Right atrium auricular region (tissue), 2 donors: Measurements from ENCODE around the gene NPRL2. TPM values are rescaled to one million over a fixed set of nuclear protein-coding genes. Genes with fewer than 3 reads are reported as not detected.

Source experiments
- DNase-seq: peaks from one replicate; pipeline ENCODE4 v3.0.0-alpha.2; 2019; ENCODE audit warnings: low spot score
- H3K27ac ChIP-seq, 2 donors: fragments of 200-600 bp; sonication (generic); 1 replicate in 1 of 2; 2 replicates in 1 of 2; pipeline ENCODE4 v1.5.1; 2016 to 2019
- H3K27me3 ChIP-seq, 2 donors: fragments of 200-600 bp; sonication (generic); one replicate each; pipeline versions ENCODE4 v1.5.1 to v1.6.0; 2017 to 2019
- H3K36me3 ChIP-seq: fragments of 200-600 bp; sonication (generic); one replicate; pipeline ENCODE4 v1.5.1; 2016
- H3K4me1 ChIP-seq, 2 donors: fragments of 200-600 bp; sonication (generic); one replicate each; pipeline versions ENCODE4 v1.5.1 to v1.6.0; 2017 to 2019
- H3K4me3 ChIP-seq, 2 donors: fragments of 200-600 bp; sonication (generic); 1 replicate in 1 of 2; 2 replicates in 1 of 2; pipeline ENCODE4 v1.5.1; 2017 to 2019; ENCODE audit warnings: mild to moderate bottlenecking in 1 of 2, moderate library complexity in 1 of 2
- H3K9me3 ChIP-seq, 2 donors: fragments of 200-600 bp; sonication (generic); one replicate each; pipeline ENCODE4 v1.5.1; 2019
- CTCF ChIP-seq, 2 donors: fragments of 200-600 bp; sonication (generic); IDR thresholded peaks; one replicate each; pipeline ENCODE4 v1.5.1; 2019; ENCODE audit warnings: antibody characterized with exemption in 2 of 2
- total RNA-seq, 2 donors: library from RNA; depleted of rRNA; stranded (reverse); fragments of >200 nt; gene quantifications; one replicate each; pipeline ENCODE4 v1.1.0, GENCODE V29; 2016

The NPRL2 gene
- total RNA-seq, 2 donors from 2014 or later, result 12.5 to 20.3 TPM

GRCh38 chr3:50323092-50323600 is 27.4 kb downstream of the NPRL2 start:
- Histone ChIP-seq H3K9me3 (no peaks in the 10 kb centered on the region), H3K36me3 (peaks cover 18% of the 10 kb centered on the region), H3K4me1 (peaks cover 0 to 80% of the 10 kb centered on the region in 2 donors), H3K27ac (peak overlapping the region; percentile 93), H3K27me3 (no peaks in the 10 kb centered on the region), H3K4me3 (peak overlapping the region; percentile 52 to 70)
- TF ChIP-seq CTCF (IDR thresholded peaks at IDR 0.05), result no peak
- DNase-seq, result no peak

DNA sequence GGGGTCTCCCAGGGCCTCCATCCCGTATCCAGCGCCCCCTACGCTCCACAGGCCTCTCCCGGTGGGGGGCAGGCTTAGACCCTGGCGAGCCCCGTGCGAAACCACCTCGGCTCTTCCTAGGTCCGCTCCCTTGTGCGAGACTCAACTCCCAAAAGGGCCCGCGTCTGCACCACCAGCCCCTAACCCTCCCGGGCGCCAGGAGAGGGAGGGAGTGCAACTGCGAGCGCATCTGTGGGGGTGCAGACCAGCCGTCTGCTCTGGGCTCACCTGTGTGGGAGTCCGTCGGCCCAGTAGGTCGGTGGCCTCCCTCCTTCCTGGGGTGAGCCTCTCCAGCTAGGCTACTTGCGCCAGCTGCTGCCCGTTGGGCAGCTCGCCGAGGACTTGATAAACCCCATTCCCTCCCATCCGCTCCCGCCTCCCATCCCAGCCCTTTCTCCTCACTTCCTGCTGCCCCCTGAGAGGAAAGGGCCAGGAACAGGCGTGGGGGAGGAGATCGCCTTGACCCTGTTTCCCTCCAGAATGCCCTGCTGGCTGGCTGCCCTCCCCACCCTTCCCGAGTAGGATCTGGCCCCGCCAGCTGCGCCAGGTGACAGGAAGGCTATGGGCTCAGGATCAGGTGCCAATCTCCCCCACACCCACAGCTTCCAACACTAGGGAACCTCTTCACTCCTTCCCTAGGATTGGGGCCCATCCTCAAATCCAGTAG is 28.0 kb downstream of the NPRL2 start, which contains the start of gene HYAL2:
Gene HYAL2 (minus strand): TSS at position 360 of the 706 bp plus-strand sequence. CDS start 2,256 bp downstream, outside the sequence.
- no peaks in the 10 kb centered on the region for H3K27me3 ChIP-seq
- no peak for TF ChIP-seq CTCF (IDR thresholded peaks at IDR 0.05)
- H3K27ac ChIP-seq, result peak within 1 kb of the TSS; percentile 93
- peak; percentile 75 for DNase-seq
- H3K9me3 ChIP-seq, result no peaks in the 10 kb centered on the region
- H3K4me3 ChIP-seq, result peak within 1 kb of the TSS; percentile 52 to 70
- H3K36me3 ChIP-seq, result peaks cover 24% of the 10 kb centered on the region
- peaks cover 0 to 83% of the 10 kb centered on the region in 2 donors for H3K4me1 ChIP-seq

DNA sequence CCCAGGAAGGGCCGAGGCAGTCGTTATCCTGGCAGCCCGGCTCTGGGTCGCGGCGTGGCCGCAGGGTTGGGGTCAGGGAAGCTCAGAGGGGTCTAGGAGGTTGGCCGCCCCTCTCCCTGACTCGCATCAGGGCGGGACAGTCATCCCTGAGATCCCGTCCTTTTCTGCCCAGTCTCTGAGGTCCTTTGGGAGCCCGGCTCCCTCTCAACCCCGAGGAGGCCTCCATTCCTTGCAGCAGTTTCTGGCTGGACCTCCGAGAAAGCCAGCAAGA is 28.5 kb downstream of the NPRL2 start:
- H3K4me1 ChIP-seq, result peaks cover 0 to 83% of the 10 kb centered on the region in 2 donors
- H3K27me3 ChIP-seq, result no peaks in the 10 kb centered on the region
- no peak for TF ChIP-seq CTCF (IDR thresholded peaks at IDR 0.05)
- H3K36me3 ChIP-seq, result peaks cover 28% of the 10 kb centered on the region
- peak overlapping the region; percentile 52 to 70 for H3K4me3 ChIP-seq
- H3K27ac ChIP-seq, result peak overlapping the region; percentile 93
- no peak for DNase-seq
- no peaks in the 10 kb centered on the region for H3K9me3 ChIP-seq

DNA sequence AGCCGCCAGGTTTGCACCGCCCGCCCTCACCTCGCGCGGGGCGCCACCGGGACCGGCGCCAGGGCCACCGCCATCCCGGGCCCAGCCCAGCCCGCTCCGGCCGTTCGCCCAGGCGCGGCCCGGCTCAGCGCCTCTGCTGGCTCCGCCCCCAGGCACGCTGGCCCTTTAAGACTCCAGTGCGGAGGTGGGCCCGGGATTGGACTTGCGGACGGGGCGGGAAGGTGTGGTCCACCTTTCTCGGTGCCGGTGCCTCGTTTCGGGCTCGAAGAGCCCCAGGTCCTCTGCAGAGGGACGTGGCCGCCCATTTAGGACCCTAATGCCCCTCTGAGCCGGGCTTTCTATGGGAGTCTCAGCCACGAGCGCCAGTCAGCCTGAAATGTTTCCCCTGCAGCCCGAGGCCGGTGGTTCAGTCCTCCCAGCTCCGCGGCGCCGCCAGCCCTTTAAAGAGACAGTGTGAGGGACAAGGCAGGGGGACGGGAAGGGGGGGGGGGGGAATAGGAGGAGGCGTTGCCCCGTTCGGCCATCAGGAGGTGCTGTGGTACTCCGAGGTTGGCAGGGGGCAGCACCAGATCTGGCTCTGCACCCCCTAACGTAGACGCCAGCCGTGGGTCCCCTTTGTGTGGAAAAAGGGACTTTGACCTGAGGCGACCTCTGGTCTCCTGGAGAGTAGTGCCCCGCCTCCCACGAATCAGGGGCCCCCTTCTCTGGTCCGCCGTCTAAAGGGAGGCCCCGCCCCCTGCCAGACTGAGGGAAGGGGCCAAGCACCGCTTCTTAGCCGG is 29.1 kb downstream of the NPRL2 start:
- peaks cover 34% of the 10 kb centered on the region for H3K36me3 ChIP-seq

GRCh38 chr3:50320853-50321335 is 29.7 kb downstream of the NPRL2 start:
- peak overlapping the region; percentile 93 for H3K27ac ChIP-seq
- DNase-seq, result no peak
- no peaks in the 10 kb centered on the region for H3K9me3 ChIP-seq
- peaks cover 0 to 82% of the 10 kb centered on the region in 2 donors for H3K4me1 ChIP-seq
- TF ChIP-seq CTCF (IDR thresholded peaks at IDR 0.05), result no peak
- H3K4me3 ChIP-seq, result peak overlapping the region; percentile 52 to 70
- peaks cover 33% of the 10 kb centered on the region for H3K36me3 ChIP-seq
- H3K27me3 ChIP-seq, result no peaks in the 10 kb centered on the region

More for the DNA sequence above, 29.1 kb downstream of the NPRL2 start:
- peak; percentile 24 to 64 for TF ChIP-seq CTCF (IDR thresholded peaks at IDR 0.05)
- Histone ChIP-seq H3K4me1 (peaks cover 0 to 83% of the 10 kb centered on the region in 2 donors), H3K27me3 (no peaks in the 10 kb centered on the region), H3K27ac (peak overlapping the region; percentile 93), H3K9me3 (no peaks in the 10 kb centered on the region), H3K4me3 (peak overlapping the region; percentile 52 to 70)
- peak; percentile 90 for DNase-seq
